Common myeloid progenitor, CD34-positive (primary cell): ENCODE results near the gene MAMDC4.
"Not testable (repeated sequence)": the region's sequence is repeated elsewhere in the genome, so short reads cannot be mapped to it uniquely, and the experiment has no call there.

Source experiments
- CTCF ChIA-PET: fragments of 350-600 bp; sonication (Branson Sonifier 250); formaldehyde crosslinking; loops from one replicate; lab custom pipeline; 2021; ENCODE audit warnings: antibody characterized with exemption; lab: Charles Lee
- POLR2A ChIA-PET: fragments of 350-600 bp; sonication (Branson Sonifier 250); formaldehyde crosslinking; loops from one replicate; lab custom pipeline; 2021; ENCODE audit warnings: antibody characterized with exemption; lab: Charles Lee
- DNase-seq, 3 donors: peaks; one replicate each; pipeline versions ENCODE4 v3.0.0 to v3.0.0-alpha.2; 2013
- H3K27ac ChIP-seq, 2 experiments: 1 replicate in 1 of 2; 2 replicates in 1 of 2; pipeline ENCODE4 v1.7.0; 2013; ENCODE audit warnings: inconsistent platforms in 2 of 2, low read length in 2 of 2, mild to moderate bottlenecking in 2 of 2, low read depth in 1 of 2, moderate library complexity in 1 of 2; ENCODE audit not compliant: severe bottlenecking in 2 of 2, insufficient read depth in 1 of 2, poor library complexity in 1 of 2
- H3K27me3 ChIP-seq, 5 experiments: replicated peaks in 2 of 5; 1 replicate in 3 of 5; 2 replicates in 2 of 5; pipeline versions ENCODE4 v1.6.1 to v1.7.0; 2013; ENCODE audit warnings: low read length in 4 of 5, mild to moderate bottlenecking in 2 of 5, moderate library complexity in 2 of 5, inconsistent platforms in 1 of 5; ENCODE audit not compliant: insufficient read depth in 5 of 5, control insufficient read depth in 4 of 5
- H3K36me3 ChIP-seq, 4 experiments: 1 replicate in 2 of 4; 2 replicates in 2 of 4; pipeline versions ENCODE4 v1.6.1 to v1.7.0; 2013; ENCODE audit warnings: low read length in 3 of 4, control low read depth in 1 of 4, mild to moderate bottlenecking in 1 of 4; ENCODE audit not compliant: control insufficient read depth in 4 of 4, insufficient read depth in 4 of 4
- H3K4me1 ChIP-seq, 4 experiments: 1 replicate in 3 of 4; 2 replicates in 1 of 4; pipeline versions ENCODE4 v1.6.1 to v1.7.1; 2013; ENCODE audit warnings: low read length in 3 of 4, mild to moderate bottlenecking in 3 of 4, control low read depth in 1 of 4, inconsistent platforms in 1 of 4, moderate library complexity in 1 of 4; ENCODE audit not compliant: control insufficient read depth in 4 of 4, insufficient read depth in 4 of 4; ENCODE audit errors: control extremely low read depth in 1 of 4
- H3K4me3 ChIP-seq, 7 experiments: 1 replicate in 4 of 7; 2 replicates in 3 of 7; pipeline versions ENCODE4 v1.5.1 to v1.7.0; 2013; ENCODE audit warnings: mild to moderate bottlenecking in 7 of 7, low read length in 6 of 7, moderate library complexity in 6 of 7, inconsistent platforms in 2 of 7, low read depth in 2 of 7, control low read depth in 1 of 7; ENCODE audit not compliant: insufficient read depth in 4 of 7, control insufficient read depth in 1 of 7; ENCODE audit errors: extremely low read depth in 1 of 7
- H3K9me3 ChIP-seq, 5 experiments: 1 replicate in 4 of 5; 2 replicates in 1 of 5; pipeline versions ENCODE4 v1.6.1 to v1.7.1; 2013; ENCODE audit warnings: low read length in 4 of 5, mild to moderate bottlenecking in 2 of 5, inconsistent platforms in 1 of 5, low read depth in 1 of 5, moderate library complexity in 1 of 5; ENCODE audit not compliant: control insufficient read depth in 4 of 5, insufficient read depth in 2 of 5; ENCODE audit errors: control extremely low read depth in 1 of 5
- WGBS: methylation state at CpG from one replicate; pipeline ENCODE4 v1.1.5; 2013; ENCODE audit not compliant: insufficient coverage; 5-methylcytosine and 5-hydroxymethylcytosine counted together

The MAMDC4 gene

DNA sequence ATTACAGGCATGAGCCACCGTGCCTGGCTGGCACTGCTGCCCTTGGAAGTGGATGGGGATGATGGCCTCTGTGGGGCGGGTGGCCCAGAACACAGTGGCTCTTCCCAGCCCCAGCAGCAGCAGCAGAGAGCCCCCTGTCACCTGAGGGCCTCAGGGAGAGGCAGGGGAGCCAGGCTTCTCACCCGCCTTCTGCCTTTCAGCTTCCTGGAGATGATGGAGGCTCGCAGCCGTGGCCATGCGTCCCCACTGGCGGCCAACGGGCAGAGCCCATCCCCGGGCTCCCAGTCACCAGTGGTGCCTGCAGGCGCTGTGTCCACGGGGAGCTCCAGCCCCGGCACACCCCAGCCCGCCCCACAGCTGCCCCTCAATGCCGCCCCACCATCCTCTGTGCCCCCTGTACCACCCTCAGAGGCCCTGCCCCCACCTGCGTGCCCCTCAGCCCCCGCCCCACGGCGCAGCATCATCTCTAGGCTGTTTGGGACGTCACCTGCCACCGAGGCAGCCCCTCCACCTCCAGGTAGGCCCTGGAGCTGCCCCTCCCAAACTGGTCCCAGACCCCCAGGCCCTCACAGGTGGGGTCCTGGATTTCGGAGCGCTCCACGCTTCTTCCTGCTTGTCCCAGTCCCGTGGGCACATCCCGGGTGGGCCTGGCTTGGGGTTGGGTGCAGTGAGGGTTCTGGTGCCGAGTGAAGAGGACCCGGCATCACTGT lies 14.8 kb upstream of the MAMDC4 start:
- ChIA-PET CTCF (interaction anchor here (0.7 kb wide), 1 partner anchor 13 kb away, joined by 4 read pairs; no protein-coding TSS in a partner anchor), POLR2A (no interaction called here)
- H3K27me3 ChIP-seq, result no peaks in the 10 kb centered on the region
- H3K27ac ChIP-seq, result no peak overlapping the region
- no peak for DNase-seq
- WGBS, result 99% methylated on average over 18 of the region's 27 CpGs
- peaks cover 0 to 37% (median 22%) of the 10 kb centered on the region in 4 experiments for H3K36me3 ChIP-seq
- peaks cover 0 to 14% (median 8%) of the 10 kb centered on the region in 4 experiments for H3K4me1 ChIP-seq
- no peaks in the 10 kb centered on the region for H3K9me3 ChIP-seq
- no peak overlapping the region for H3K4me3 ChIP-seq

DNA sequence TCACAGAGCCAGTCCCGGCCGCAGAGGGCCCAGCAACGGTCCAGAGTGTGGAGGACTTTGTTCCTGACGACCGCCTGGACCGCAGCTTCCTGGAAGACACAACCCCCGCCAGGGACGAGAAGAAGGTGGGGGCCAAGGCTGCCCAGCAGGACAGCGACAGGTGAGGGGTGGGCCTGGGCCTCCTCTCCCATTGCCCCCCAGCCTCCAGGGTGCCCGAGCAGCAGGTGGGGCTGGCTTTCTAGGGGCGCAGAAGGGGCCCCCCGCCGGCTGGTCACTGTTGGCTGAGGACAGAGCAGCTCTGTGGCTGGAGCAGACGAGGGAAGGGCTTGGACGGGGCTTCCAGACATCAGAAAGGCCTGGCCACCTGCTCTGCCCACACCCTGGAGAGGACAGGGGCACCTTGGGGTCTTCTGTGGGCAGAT lies 14.3 kb upstream of the MAMDC4 start:
- DNase-seq, H3K9me3 ChIP-seq, CTCF ChIA-PET, H3K27me3 ChIP-seq, H3K27ac ChIP-seq, H3K4me3 ChIP-seq, POLR2A ChIA-PET: not testable (repeated sequence)
- peaks cover 0 to 33% (median 18%) of the 10 kb centered on the region in 4 experiments for H3K36me3 ChIP-seq
- H3K4me1 ChIP-seq, result peaks cover 0 to 18% (median 12%) of the 10 kb centered on the region in 4 experiments
- WGBS, result 94% methylated on average over 10 of the region's 15 CpGs

DNA sequence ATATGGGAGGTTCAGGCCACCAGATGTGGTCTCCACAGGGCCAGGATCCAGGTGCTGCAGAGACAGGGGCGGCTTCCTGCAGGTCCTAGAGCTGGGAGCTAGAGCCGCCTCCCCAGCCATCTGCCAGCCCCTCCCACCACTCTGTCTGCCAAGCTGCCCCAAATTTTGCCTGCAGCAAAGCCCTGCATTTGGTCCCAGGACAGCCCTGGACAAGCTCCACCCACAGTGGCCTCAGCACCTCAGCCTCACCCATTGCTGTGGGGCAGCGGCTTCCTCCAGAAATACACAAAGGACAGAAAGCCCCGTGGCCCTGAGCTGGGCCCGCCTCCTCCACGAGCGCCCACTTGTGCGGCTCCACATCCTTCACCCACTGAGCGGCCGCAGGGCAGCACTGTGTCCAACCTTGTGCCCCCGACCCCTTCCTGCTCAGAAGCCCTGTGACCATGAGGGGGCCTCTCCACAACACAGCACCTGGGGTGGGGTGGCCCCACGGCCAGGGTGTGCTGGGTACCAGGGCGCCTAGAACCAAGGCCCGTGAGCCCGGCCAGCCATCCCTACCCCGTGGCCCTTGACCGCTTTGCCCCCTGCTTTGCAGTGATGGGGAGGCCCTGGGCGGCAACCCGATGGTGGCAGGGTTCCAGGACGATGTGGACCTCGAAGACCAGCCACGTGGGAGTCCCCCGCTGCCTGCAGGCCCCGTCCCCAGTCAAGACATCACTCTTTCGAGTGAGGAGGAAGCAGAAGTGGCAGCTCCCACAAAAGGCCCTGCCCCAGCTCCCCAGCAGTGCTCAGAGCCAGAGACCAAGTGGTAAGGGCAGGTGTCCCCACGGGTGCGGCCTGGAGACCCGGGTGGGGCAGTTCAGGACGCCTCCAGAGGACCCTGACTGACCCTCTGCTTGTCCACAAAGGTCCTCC lies 13.6 kb upstream of the MAMDC4 start:
- Histone ChIP-seq H3K27ac (no peak overlapping the region), H3K4me1 (peaks cover 0 to 24% (median 18%) of the 10 kb centered on the region in 4 experiments), H3K9me3 (no peaks in the 10 kb centered on the region), H3K4me3 (no peak overlapping the region), H3K36me3 (peaks cover 0 to 33% (median 18%) of the 10 kb centered on the region in 4 experiments), H3K27me3 (peaks cover 0 to 4% (median 0%) of the 10 kb centered on the region in 5 experiments)
- DNase-seq, result no peak
- WGBS, result 86% methylated on average over 19 of the region's 29 CpGs
- CTCF ChIA-PET, result no interaction called here
- POLR2A ChIA-PET, result no interaction called here

DNA sequence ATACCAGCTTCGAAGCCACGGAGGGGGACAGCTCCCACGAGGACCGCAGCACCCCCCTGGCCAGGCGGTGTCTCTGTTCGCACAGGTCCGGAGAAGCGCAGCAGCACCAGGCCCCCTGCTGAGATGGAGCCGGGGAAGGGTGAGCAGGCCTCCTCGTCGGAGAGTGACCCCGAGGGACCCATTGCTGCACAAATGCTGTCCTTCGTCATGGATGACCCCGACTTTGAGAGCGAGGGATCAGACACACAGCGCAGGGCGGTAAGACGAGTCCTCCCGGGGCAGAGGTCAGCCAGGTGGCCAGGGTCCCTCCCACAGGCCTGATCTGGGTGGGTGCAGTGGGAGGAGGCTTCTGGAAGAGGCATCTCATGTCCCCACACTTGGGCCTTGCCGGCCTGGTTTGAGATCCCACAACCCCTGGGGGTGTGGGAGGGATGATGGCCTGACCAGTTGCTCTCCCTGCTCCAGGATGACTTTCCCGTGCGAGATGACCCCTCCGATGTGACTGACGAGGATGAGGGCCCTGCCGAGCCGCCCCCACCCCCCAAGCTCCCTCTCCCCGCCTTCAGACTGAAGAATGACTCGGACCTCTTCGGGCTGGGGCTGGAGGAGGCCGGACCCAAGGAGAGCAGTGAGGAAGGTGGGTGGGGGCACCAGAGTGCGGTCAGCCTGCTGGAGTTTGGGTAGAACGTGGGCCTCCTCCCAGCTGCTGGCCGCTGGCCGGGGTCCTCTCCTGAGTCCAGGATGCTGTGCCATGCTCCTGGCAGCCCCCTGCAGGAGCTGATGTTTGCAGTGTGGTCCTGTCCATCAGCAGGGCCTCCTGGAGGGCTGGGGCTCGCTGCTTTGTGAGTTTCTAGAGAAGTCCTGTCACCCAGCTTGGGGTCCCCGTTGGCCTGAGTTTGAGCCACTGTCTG lies 12.7 kb upstream of the MAMDC4 start:
- no peak for DNase-seq
- POLR2A ChIA-PET, result no interaction called here
- Histone ChIP-seq H3K27ac (no peak overlapping the region), H3K9me3 (no peaks in the 10 kb centered on the region), H3K27me3 (peaks cover 0 to 12% (median 0%) of the 10 kb centered on the region in 5 experiments), H3K4me3 (no peak overlapping the region), H3K36me3 (peaks cover 0 to 33% (median 17%) of the 10 kb centered on the region in 4 experiments), H3K4me1 (peaks cover 0 to 29% (median 26%) of the 10 kb centered on the region in 4 experiments)
- WGBS, result 96% methylated on average over 25 of the region's 36 CpGs
- CTCF ChIA-PET, result interaction anchor here (1.3 kb wide), 1 partner anchor 88 kb away, joined by 3 read pairs; no protein-coding TSS in a partner anchor

DNA sequence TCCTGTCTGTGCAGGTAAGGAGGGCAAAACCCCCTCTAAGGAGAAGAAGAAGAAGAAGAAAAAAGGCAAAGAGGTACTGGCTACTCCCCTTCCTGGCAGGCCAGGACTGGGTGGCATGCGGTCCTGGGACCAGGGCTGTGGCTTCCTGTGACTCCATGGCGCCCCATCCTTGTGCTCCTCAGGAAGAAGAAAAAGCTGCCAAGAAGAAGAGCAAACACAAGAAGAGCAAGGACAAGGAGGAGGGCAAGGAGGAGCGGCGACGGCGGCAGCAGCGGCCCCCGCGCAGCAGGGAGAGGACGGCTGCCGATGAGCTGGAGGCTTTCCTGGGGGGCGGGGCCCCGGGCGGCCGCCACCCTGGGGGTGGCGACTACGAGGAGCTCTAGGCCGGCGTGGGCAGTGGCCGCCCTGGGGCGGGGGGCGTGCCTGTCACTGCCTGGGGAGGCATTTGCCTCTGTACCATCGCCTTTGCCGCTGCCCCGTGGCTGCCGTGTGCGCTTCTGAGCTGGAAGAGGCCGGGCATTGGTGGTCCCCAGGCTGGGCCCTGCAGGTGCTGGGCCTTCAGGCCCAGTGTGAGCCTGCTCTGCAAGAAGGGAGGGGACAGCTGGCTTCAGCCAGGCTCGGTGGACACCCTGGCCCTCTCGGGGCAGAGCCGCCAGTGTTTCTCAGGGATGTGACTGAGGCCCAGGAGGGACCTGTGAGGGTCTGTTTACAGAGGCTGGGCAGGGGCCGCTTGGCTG lies 11.8 kb upstream of the MAMDC4 start:
- WGBS, result 93% methylated on average over 31 of the region's 32 CpGs
- POLR2A ChIA-PET, result interaction anchor here (1.0 kb wide), 1 partner anchor 18 kb away, joined by 3 read pairs; no protein-coding TSS in a partner anchor

More for the DNA sequence above, 11.8 kb upstream of the MAMDC4 start:
- no peak overlapping the region for H3K4me3 ChIP-seq
- peaks cover 0 to 33% (median 17%) of the 10 kb centered on the region in 4 experiments for H3K36me3 ChIP-seq
- DNase-seq, result no peak
- H3K27ac ChIP-seq, result no peak overlapping the region
- H3K27me3 ChIP-seq, result peaks cover 0 to 19% (median 2%) of the 10 kb centered on the region in 5 experiments
- peaks cover 0 to 31% (median 27%) of the 10 kb centered on the region in 4 experiments for H3K4me1 ChIP-seq
- H3K9me3 ChIP-seq, result no peaks in the 10 kb centered on the region
- CTCF ChIA-PET, result interaction anchor here (0.6 to 1.7 kb wide), 4 partner anchors 33 to 87 kb away, joined by 3 read pairs; partner anchors contain the start of gene RABL6
